MG63 (cell line): ENCODE data around the gene PDE6A. TPM values are rescaled to one million over a fixed set of nuclear protein-coding genes. Genes with fewer than 3 reads are reported as not detected.

ENCODE experiments used
- DNase-seq: peaks from one replicate; pipeline ENCODE4 v3.0.0-alpha.2; 2020
- H3K27me3 ChIP-seq: fragments of 250-450 bp; sonication (Bioruptor Pico); 2 replicates; pipeline ENCODE4 v1.5.1; 2020; ENCODE audit warnings: mild to moderate bottlenecking, moderate library complexity
- H3K36me3 ChIP-seq: fragments of 250-450 bp; sonication (Bioruptor Pico); 2 replicates; pipeline ENCODE4 v1.5.1; 2020; ENCODE audit warnings: mild to moderate bottlenecking, moderate library complexity
- H3K4me3 ChIP-seq: fragments of 250-450 bp; sonication (Bioruptor Pico); 2 replicates; pipeline ENCODE4 v1.5.1; 2020; ENCODE audit warnings: mild to moderate bottlenecking, moderate library complexity
- H3K9me3 ChIP-seq: fragments of 250-450 bp; sonication (Bioruptor Pico); 2 replicates; pipeline ENCODE4 v1.5.1; 2020; ENCODE audit warnings: mild to moderate bottlenecking, moderate library complexity
- total RNA-seq: library from RNA; depleted of rRNA; stranded (reverse); fragments of >200 nt; shearing (Covaris generic); gene quantifications from 2 replicates; pipeline ENCODE4 v1.2.3, GENCODE V29; 2014; ENCODE audit warnings: low replicate concordance

Gene PDE6A
- total RNA-seq, 1 experiment from 2014 or later: not detected

- Histone ChIP-seq H3K36me3 (no peaks in the 10 kb centered on the region), H3K9me3 (no peaks in the 10 kb centered on the region), H3K27me3 (no peaks in the 10 kb centered on the region; the same call in 1 of the 2 replicates), H3K4me3 (no peak overlapping the region)
- DNase-seq: no peak
Measured at GRCh38 chr5:149915392-149916260, 29.0 kb downstream of the PDE6A start.

- H3K9me3 ChIP-seq: no peaks in the 10 kb centered on the region
- no peak for DNase-seq
- H3K4me3 ChIP-seq: no peak overlapping the region
- H3K36me3 ChIP-seq: no peaks in the 10 kb centered on the region
- peaks cover 10% of the 10 kb centered on the region; the same call in 1 of the 2 replicates for H3K27me3 ChIP-seq
Measured at GRCh38 chr5:149913436-149914419, 30.9 kb downstream of the PDE6A start.

GRCh38 chr5:149912226-149912871 lies 32.2 kb downstream of the PDE6A start:
- DNase-seq: no peak
- Histone ChIP-seq H3K27me3 (peaks cover 16% of the 10 kb centered on the region), H3K36me3 (no peaks in the 10 kb centered on the region), H3K4me3 (no peak overlapping the region), H3K9me3 (no peaks in the 10 kb centered on the region)

GRCh38 chr5:149911031-149911430 lies 33.6 kb downstream of the PDE6A start:
- peaks cover 16% of the 10 kb centered on the region for H3K27me3 ChIP-seq
- no peak overlapping the region for H3K4me3 ChIP-seq
- H3K36me3 ChIP-seq: no peaks in the 10 kb centered on the region
- no peak for DNase-seq
- no peaks in the 10 kb centered on the region for H3K9me3 ChIP-seq

GRCh38 chr5:149907828-149908227 lies 36.8 kb downstream of the PDE6A start:
- Histone ChIP-seq H3K36me3 (no peaks in the 10 kb centered on the region), H3K27me3 (peaks cover 20% of the 10 kb centered on the region), H3K4me3 (no peak overlapping the region), H3K9me3 (no peaks in the 10 kb centered on the region)
- DNase-seq: no peak

GRCh38 chr5:149904977-149905376 lies 39.6 kb downstream of the PDE6A start:
- H3K27me3 ChIP-seq: peaks cover 17% of the 10 kb centered on the region
- no peaks in the 10 kb centered on the region for H3K36me3 ChIP-seq
- no peaks in the 10 kb centered on the region for H3K9me3 ChIP-seq
- H3K4me3 ChIP-seq: no peak overlapping the region
- no peak for DNase-seq

GRCh38 chr5:149904293-149904886 lies 40.2 kb downstream of the PDE6A start:
- no peak for DNase-seq
- Histone ChIP-seq H3K4me3 (no peak overlapping the region), H3K36me3 (no peaks in the 10 kb centered on the region), H3K27me3 (peaks cover 12% of the 10 kb centered on the region), H3K9me3 (no peaks in the 10 kb centered on the region)

GRCh38 chr5:149903404-149903803 lies 41.2 kb downstream of the PDE6A start:
- no peaks in the 10 kb centered on the region for H3K9me3 ChIP-seq
- no peak overlapping the region for H3K4me3 ChIP-seq
- H3K36me3 ChIP-seq: no peaks in the 10 kb centered on the region
- peaks cover 11% of the 10 kb centered on the region for H3K27me3 ChIP-seq
- DNase-seq: no peak

GRCh38 chr5:149902177-149902576 lies 42.4 kb downstream of the PDE6A start:
- Histone ChIP-seq H3K27me3 (peaks cover 8% of the 10 kb centered on the region; the same call in 1 of the 2 replicates), H3K4me3 (no peak overlapping the region), H3K9me3 (no peaks in the 10 kb centered on the region), H3K36me3 (no peaks in the 10 kb centered on the region)
- no peak for DNase-seq

GRCh38 chr5:149901511-149901910 lies 43.1 kb downstream of the PDE6A start:
- H3K9me3 ChIP-seq: no peaks in the 10 kb centered on the region
- no peak for DNase-seq
- no peaks in the 10 kb centered on the region for H3K36me3 ChIP-seq
- H3K4me3 ChIP-seq: no peak overlapping the region
- peaks cover 8% of the 10 kb centered on the region; the same call in 1 of the 2 replicates for H3K27me3 ChIP-seq

- no peaks in the 10 kb centered on the region for H3K9me3 ChIP-seq
- no peak for DNase-seq
- no peaks in the 10 kb centered on the region for H3K36me3 ChIP-seq
- H3K27me3 ChIP-seq: peaks cover 8% of the 10 kb centered on the region; the same call in 1 of the 2 replicates
- H3K4me3 ChIP-seq: no peak overlapping the region
Measured at GRCh38 chr5:149900390-149900789, 44.2 kb downstream of the PDE6A start.

GRCh38 chr5:149898811-149899210 lies 45.8 kb downstream of the PDE6A start:
- DNase-seq: no peak
- H3K4me3 ChIP-seq: no peak overlapping the region

GRCh38 chr5:149895416-149896345 lies 48.9 kb downstream of the PDE6A start:
- DNase-seq: no peak
- Histone ChIP-seq H3K4me3 (no peak overlapping the region), H3K9me3 (no peaks in the 10 kb centered on the region), H3K27me3 (peaks cover 7% of the 10 kb centered on the region), H3K36me3 (no peaks in the 10 kb centered on the region)

More at GRCh38 chr5:149898811-149899210, 45.8 kb downstream of the PDE6A start:
- H3K36me3 ChIP-seq: no peaks in the 10 kb centered on the region
- H3K27me3 ChIP-seq: peaks cover 4% of the 10 kb centered on the region; the same call in 1 of the 2 replicates
- no peaks in the 10 kb centered on the region for H3K9me3 ChIP-seq

GRCh38 chr5:149894237-149894636 lies 50.4 kb downstream of the PDE6A start:
- no peaks in the 10 kb centered on the region for H3K36me3 ChIP-seq
- H3K27me3 ChIP-seq: peaks cover 7% of the 10 kb centered on the region
- H3K9me3 ChIP-seq: no peaks in the 10 kb centered on the region
- no peak for DNase-seq
- no peak overlapping the region for H3K4me3 ChIP-seq

GRCh38 chr5:149893403-149893931 lies 51.1 kb downstream of the PDE6A start:
- DNase-seq: no peak
- Histone ChIP-seq H3K27me3 (peaks cover 3% of the 10 kb centered on the region), H3K4me3 (no peak overlapping the region), H3K36me3 (no peaks in the 10 kb centered on the region), H3K9me3 (no peaks in the 10 kb centered on the region)
